ENCODE measurements around the gene VPS50. TPM values are rescaled to one million over a fixed set of nuclear protein-coding genes. Genes with fewer than 3 reads are reported as not detected.

The VPS50 gene
- total RNA-seq, 1 experiment from 2014 or later, result 13.6 TPM

- no peaks in the 10 kb centered on the region for H3K79me2 ChIP-seq (ENCODE audit: insufficient read depth, low read length)
- no peaks in the 10 kb centered on the region for H3K4me1 ChIP-seq (ENCODE audit: insufficient read depth, low read length)
- no peak overlapping the region for H4K91ac ChIP-seq (ENCODE audit: insufficient read length, low read depth, low read length)
- H3K4me2 ChIP-seq (ENCODE audit: insufficient read depth, insufficient read length, low read length), result no peak overlapping the region
- H3K9me3 ChIP-seq (ENCODE audit: control insufficient read depth, low read depth, low read length), result no peaks in the 10 kb centered on the region
- H3K4ac ChIP-seq (ENCODE audit: low read depth, low read length), result no peak overlapping the region
- H3K9me3 Mint-ChIP-seq, result peaks cover 15 to 24% of the 10 kb centered on the region in 2 experiments; a peak in 4 of 5 replicates
- DNase-seq, result no peak
- no peak overlapping the region for H2BK12ac ChIP-seq (ENCODE audit: insufficient read length, low read depth, low read length)
- H3K79me1 ChIP-seq (ENCODE audit: insufficient read depth, low read depth, low read length, poor library complexity, severe bottlenecking), result no peaks in the 10 kb centered on the region
- H3K27me3 Mint-ChIP-seq (ENCODE audit: low read depth), result no peaks in the 10 kb centered on the region
- no peak overlapping the region for H2AFZ ChIP-seq (ENCODE audit: low read length)
- no peaks in the 10 kb centered on the region for H4K20me1 ChIP-seq (ENCODE audit: control insufficient read depth, insufficient read depth, insufficient read length)
- H3T11ph ChIP-seq (ENCODE audit: low read length), result no peak overlapping the region
- peaks cover 3% of the 10 kb centered on the region in 2 experiments for H3K4me1 Mint-ChIP-seq
- H2BK20ac ChIP-seq (ENCODE audit: low read depth, low read length, poor library complexity, severe bottlenecking), result no peak overlapping the region
- no peak overlapping the region for H3K14ac ChIP-seq (ENCODE audit: insufficient read depth, low read length)
- no peak overlapping the region for H3K27ac ChIP-seq (ENCODE audit: insufficient read length, low read depth, low read length)
- WGBS (ENCODE audit: extremely low coverage, insufficient read length, low lambda C conversion rate), result no CpG with 5 or more reads among the region's 3 CpGs
- no peaks in the 10 kb centered on the region for H3K23me2 ChIP-seq (ENCODE audit: insufficient read length, low read depth, low read length, poor library complexity, severe bottlenecking)
- H3K23ac ChIP-seq (ENCODE audit: insufficient read length, low read depth, low read length), result no peak overlapping the region
- H3K56ac ChIP-seq (ENCODE audit: insufficient read length, low read depth, low read length), result no peak overlapping the region
- no peak overlapping the region for H3K18ac ChIP-seq (ENCODE audit: insufficient read length, low read depth, low read length)
- no peak overlapping the region for H4K8ac ChIP-seq (replicated peaks; ENCODE audit: insufficient read length, low read depth, low read length)
- H2AK5ac ChIP-seq (ENCODE audit: insufficient read length, low read length), result no peak overlapping the region
- H2BK120ac ChIP-seq (ENCODE audit: low read depth, low read length, poor library complexity, severe bottlenecking), result no peak overlapping the region
- H3K36me3 Mint-ChIP-seq (ENCODE audit: insufficient read depth in 1 of 3, low read depth in 3 of 3), result peaks cover 10 to 24% (median 14%) of the 10 kb centered on the region in 3 experiments
- no peak overlapping the region for H3K9ac ChIP-seq (ENCODE audit: extremely low read depth, insufficient read length, low read length)
- H2BK15ac ChIP-seq (ENCODE audit: low read depth, low read length), result no peak overlapping the region
- H3K4me3 Mint-ChIP-seq, result no peak overlapping the region
- no peaks in the 10 kb centered on the region for H3K27me3 ChIP-seq (ENCODE audit: insufficient read depth, low read length)
- H4K5ac ChIP-seq (ENCODE audit: insufficient read length, low read depth, low read length), result no peak overlapping the region
- H2BK5ac ChIP-seq (ENCODE audit: insufficient read length, low read length), result no peak overlapping the region
- no peak overlapping the region for H3K27ac Mint-ChIP-seq
- TF ChIP-seq CTCF (conservative IDR thresholded peaks at IDR 0.05), result no peak
These were observed 177.2 kb downstream of the VPS50 start for GRCh38 chr7:93409324-93409723.

Other genes starting within 250 kb of the VPS50 start
- gene SAMD9, start 114.4 kb upstream of the VPS50 start, total RNA-seq (2021), result 0.07 TPM in 1 of 2 replicates, not detected in the other
- gene SAMD9L, start 84.0 kb upstream of the VPS50 start, total RNA-seq (2021), result not detected in 2 replicates
- gene HEPACAM2, start 5.9 kb upstream of the VPS50 start, total RNA-seq (2021), result not detected in 2 replicates